ENCODE results near the gene RBMY1A1.
"Not testable (repeated sequence)": the region's sequence is repeated elsewhere in the genome, so short reads cannot be mapped to it uniquely, and the experiment has no call there.

DNA sequence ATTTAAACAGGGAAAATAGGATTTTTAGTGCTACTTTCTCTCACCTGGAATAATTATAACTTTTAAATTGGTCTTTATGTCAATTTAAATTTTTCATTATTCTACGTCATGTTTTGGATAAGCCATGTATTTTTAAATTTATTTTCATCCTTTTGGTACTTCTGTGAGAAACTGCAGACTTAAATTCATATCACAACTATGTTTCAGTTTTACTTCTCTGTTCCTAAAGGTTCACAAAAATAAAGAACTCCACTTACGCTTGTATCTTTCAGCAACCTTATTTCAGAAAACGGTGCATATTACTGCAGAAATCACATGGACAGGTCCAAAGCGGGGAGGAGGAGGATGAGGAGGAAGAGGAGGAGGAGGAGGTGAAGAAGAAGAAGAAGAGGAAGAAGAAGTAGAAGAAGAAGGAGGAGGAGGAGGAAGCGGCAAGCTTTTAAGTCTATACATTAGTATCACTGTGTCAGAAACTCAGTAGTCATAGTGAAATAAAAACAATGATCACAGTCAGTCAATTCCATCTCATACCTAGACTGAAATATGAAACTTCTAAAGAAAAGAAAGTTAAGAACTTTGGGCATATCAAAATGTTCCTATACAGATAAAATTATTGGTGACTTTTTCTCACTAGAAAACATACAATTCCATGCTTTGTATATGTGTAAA lies 24.8 kb downstream of the RBMY1A1 start:
- TF ChIP-seq, protein P1, sequence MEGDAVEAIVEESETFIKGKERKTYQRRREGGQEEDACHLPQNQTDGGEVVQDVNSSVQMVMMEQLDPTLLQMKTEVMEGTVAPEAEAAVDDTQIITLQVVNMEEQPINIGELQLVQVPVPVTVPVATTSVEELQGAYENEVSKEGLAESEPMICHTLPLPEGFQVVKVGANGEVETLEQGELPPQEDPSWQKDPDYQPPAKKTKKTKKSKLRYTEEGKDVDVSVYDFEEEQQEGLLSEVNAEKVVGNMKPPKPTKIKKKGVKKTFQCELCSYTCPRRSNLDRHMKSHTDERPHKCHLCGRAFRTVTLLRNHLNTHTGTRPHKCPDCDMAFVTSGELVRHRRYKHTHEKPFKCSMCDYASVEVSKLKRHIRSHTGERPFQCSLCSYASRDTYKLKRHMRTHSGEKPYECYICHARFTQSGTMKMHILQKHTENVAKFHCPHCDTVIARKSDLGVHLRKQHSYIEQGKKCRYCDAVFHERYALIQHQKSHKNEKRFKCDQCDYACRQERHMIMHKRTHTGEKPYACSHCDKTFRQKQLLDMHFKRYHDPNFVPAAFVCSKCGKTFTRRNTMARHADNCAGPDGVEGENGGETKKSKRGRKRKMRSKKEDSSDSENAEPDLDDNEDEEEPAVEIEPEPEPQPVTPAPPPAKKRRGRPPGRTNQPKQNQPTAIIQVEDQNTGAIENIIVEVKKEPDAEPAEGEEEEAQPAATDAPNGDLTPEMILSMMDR (IDR thresholded peaks at IDR 0.05) = not testable (repeated sequence)
- TF ChIP-seq POLR2A (IDR thresholded peaks at IDR 0.05); POLR2AphosphoS5 (IDR thresholded peaks at IDR 0.05; ENCODE audit: insufficient read depth in 1 of 2, low read depth in 1 of 2): not testable (repeated sequence)

Measured in vagina (tissue), 2 donors.